PFSK-1 (cell line): ENCODE results near the gene BICD1.

Experiments used
- FOXP2 ChIP-seq: optimal IDR thresholded peaks from 2 replicates; pipeline ENCODE3; 2011; ENCODE audit warnings: borderline replicate concordance, control low read depth, inconsistent platforms; ENCODE audit not compliant: insufficient read depth; ENCODE audit errors: extremely low read length, extremely low read depth
- POLR2AphosphoS5 ChIP-seq: IDR thresholded peaks from 2 replicates; pipeline ENCODE4 v1.6.1; 2012; ENCODE audit warnings: low read depth, mild to moderate bottlenecking, control low read depth, low read length, moderate library complexity
- REST ChIP-seq, 2 experiments: IDR thresholded peaks; 2 replicates each; pipeline versions ENCODE4 v1.6.1 to v1.8.0; 2011 to 2012; ENCODE audit warnings: low read depth in 2 of 2, low read length in 2 of 2, control low read depth in 1 of 2, inconsistent platforms in 1 of 2, mild to moderate bottlenecking in 1 of 2, moderate library complexity in 1 of 2; ENCODE audit not compliant: insufficient read depth in 1 of 2
- SIN3A ChIP-seq: IDR thresholded peaks from 2 replicates; pipeline ENCODE4 v1.6.1; 2012; ENCODE audit warnings: mild to moderate bottlenecking, low read length, moderate library complexity, borderline replicate concordance; ENCODE audit not compliant: insufficient read depth
- TAF1 ChIP-seq: IDR thresholded peaks from 2 replicates; pipeline ENCODE4 v1.6.1; 2012; ENCODE audit warnings: low read length, control low read depth, borderline replicate concordance; ENCODE audit not compliant: insufficient read depth

BICD1 gene

DNA sequence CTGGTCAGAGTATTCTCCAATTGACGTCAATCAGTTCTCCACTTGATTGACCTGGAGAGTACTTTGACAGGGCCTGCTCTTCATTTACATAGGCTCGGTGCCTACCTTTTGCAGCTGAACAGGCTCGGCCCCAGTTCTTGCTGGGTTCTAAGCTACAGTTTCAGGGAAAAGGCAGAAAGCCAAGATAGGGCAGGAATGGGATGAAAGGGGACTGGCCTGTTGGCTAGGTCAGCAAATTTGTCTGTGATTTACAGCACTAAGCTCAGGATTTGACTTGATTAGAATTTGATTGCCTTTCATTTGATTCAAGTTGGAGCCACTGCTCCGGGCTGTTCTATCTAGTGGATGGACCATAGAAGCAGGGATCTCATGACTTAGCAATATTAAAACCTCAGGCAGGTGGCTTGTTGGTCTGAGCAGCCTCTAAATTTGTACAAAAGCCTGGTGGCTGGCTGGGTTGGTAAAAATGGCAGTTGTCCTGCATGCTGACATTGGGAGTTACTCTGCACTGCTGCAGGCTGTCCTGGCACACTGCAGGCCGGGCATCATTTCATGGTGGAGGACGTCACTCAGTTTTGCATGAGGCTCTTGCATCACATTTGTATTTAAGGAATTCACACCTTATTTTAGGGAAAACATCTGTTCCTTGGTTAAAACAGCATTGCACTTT lies 71.8 kb downstream of the BICD1 start:
- TF ChIP-seq POLR2AphosphoS5 = no peak
- TF ChIP-seq FOXP2 = no peak
- no peak for TF ChIP-seq REST (IDR thresholded peaks at IDR 0.05; ENCODE audit: insufficient read depth in 1 of 2, low read depth in 2 of 2, low read length in 2 of 2)
- no peak for TF ChIP-seq SIN3A
- no peak for TF ChIP-seq TAF1

- TF ChIP-seq POLR2AphosphoS5 (no peak), FOXP2 (no peak)
These were observed 72.4 kb downstream of the BICD1 start for GRCh38 chr12:32179011-32179395.

GRCh38 chr12:32181498-32182175 lies 75.0 kb downstream of the BICD1 start:
- TF ChIP-seq TAF1 (no peak), FOXP2 (no peak), POLR2AphosphoS5 (no peak), REST (IDR thresholded peaks at IDR 0.05; ENCODE audit: insufficient read depth in 1 of 2, low read depth in 2 of 2, low read length in 2 of 2) (no peak), SIN3A (no peak)

DNA sequence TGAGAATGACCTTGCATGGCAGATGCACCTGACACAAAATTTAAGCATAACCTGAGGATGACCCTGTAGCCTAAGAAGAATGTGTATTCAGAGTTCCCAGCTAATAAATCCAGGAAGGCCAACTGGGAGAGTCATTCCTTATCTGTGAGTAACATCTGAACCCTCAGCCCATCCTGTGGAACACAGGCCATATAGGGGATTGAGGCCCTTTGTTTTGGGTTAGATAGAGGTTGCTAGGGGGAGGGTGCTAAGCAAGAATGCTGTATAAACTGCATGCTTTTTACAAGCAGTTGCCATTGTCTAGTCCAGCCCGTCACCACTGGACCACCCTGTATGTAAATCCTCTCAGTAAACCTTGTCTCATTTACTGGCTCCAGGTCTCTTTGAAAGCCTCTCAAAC lies 77.0 kb downstream of the BICD1 start:
- TF ChIP-seq POLR2AphosphoS5 (no peak), TAF1 (no peak), SIN3A (no peak), FOXP2 (no peak), REST (IDR thresholded peaks at IDR 0.05; ENCODE audit: insufficient read depth in 1 of 2, low read depth in 2 of 2, low read length in 2 of 2) (no peak)

DNA sequence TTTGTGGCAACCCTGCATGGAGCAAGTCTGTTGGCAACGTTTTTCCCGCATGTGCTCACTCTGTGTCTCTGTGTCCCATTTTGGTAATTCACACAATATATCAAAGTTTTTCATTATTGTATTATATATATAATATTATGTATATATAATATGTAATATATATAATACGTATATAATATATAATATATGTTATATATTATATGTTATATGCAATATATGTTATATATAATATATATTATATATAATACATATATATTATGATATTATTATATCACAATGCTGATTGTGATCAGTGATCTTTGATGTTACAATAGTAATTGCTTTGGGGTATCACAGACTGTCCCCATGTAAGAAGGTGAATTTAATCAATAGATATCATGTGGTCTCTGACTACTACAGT lies 84.8 kb downstream of the BICD1 start:
- TF ChIP-seq SIN3A = no peak
